ENCODE data around the gene LRIT2.

Gene LRIT2

GRCh38 chr10:84244651-84245270 lies 19.4 kb upstream of the LRIT2 start, which contains the start of gene RGR:
RGR (plus strand) TSS chr10:84245053; CDS start chr10:84245091, 38 bp downstream.
- intact Hi-C loops (cut with DNase I), result no loop called here
- peak; percentile 77 to 98 (median 88) for DNase-seq

GRCh38 chr10:84243759-84244158 lies 18.4 kb upstream of the LRIT2 start:
- intact Hi-C loops (cut with DNase I), result no loop called here

DNA sequence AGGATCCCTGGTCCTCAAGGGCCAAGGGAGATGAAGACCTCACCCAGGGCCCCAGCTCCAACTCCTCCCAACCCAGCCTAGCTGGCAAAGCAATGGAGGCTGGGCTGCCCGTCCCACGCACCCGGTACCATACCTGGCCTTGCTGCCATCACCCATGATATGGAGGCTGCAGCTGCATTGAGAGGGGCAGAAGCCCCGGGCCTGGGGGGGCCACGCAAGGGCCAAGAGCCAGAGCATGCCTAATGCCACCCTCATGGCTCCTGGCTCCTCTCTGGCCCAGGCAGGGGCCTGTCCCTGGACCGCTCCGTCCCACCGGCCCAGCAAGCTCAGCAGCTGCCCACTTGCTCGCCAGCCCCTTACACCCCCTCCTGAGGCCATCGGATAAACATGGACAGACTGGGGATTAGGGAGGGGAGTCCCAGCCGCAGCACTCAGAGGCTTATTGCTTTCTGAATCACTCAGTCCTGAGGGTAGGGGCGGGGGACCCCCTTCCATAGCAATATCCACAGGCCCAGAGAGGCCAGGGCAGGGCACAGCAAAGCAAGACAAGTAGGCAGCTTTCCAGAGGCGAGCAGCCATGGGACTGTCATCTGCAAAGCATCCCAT lies 15.9 kb upstream of the LRIT2 start, which contains the start of gene LRIT1:
Gene LRIT1 (minus strand): TSS at position 362 of the 606 bp plus-strand sequence. CDS start 107 bp downstream, at position 255.
- intact Hi-C loops (cut with DNase I), result no loop called here

More at GRCh38 chr10:84243759-84244158, 18.4 kb upstream of the LRIT2 start:
- DNase-seq, result no peak

DNA sequence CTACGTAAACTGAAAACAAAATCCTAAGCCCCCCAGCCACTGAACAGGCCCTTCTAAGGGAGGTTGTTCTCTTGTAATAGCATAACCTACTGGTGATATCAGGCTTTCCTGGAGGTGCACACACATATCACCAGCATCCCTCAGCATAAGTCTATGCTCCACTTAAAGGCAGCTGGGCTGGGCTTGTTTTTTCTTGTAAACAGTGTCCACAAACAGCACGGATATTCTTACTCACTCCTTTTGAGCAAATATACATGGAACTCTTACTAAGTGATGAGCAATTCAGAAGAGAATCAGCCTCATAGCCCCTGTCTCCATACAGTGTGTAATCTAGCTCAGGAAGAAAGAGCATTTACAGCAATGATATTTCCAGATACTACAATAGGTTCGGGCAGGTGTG lies 13.6 kb upstream of the LRIT2 start:
- DNase-seq, result no peak
- intact Hi-C loops (cut with DNase I), result no loop called here

More for the DNA sequence above, 15.9 kb upstream of the LRIT2 start, which contains the start of gene LRIT1:
- DNase-seq, result no peak

- intact Hi-C loops (cut with DNase I), result no loop called here
- DNase-seq, result no peak
Observed at GRCh38 chr10:84237199-84238051, 12.1 kb upstream of the LRIT2 start.

GRCh38 chr10:84236807-84237198 lies 11.5 kb upstream of the LRIT2 start:
- no peak for DNase-seq
- intact Hi-C loops (cut with DNase I), result no loop called here

DNA sequence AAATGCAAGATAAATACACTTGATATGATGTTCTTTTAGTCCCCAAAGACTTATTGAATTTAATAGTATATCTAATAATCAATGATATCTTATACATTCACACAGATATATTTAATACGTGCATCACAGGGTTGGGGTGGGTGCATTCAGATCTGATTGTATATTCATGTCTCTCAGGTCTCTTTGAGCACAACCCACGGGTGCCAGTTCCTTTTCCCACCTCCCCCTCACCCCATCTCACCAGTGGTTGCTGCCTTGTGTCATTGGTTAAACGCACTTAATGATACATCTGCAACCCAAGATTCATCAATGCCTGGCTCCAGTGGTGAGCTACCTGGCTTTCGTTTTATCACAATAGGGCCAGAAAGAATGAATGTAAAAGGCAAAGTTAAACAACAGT lies 9.8 kb upstream of the LRIT2 start:
- intact Hi-C loops (cut with DNase I), result no loop called here
- no peak for DNase-seq

DNA sequence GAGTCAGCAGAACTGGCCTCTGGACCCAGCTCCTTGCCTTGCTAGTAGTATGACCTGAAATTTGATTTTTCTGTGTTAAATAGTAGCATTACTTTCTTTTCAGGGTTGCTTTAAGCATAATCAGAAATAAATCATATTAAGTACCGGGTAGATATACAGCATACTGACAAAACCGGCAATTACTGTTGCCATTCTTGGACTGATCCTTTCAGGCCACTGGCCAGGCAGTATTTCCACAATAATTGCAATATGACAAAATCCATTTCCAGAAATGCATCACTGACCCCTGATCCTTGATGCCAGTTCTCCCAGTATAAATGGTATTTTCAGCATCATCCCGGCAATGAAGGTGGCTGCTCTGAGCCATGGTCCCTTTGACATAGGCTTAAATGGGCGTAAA lies 9.1 kb upstream of the LRIT2 start:
- intact Hi-C loops (cut with DNase I), result no loop called here
- DNase-seq, result no peak

DNA sequence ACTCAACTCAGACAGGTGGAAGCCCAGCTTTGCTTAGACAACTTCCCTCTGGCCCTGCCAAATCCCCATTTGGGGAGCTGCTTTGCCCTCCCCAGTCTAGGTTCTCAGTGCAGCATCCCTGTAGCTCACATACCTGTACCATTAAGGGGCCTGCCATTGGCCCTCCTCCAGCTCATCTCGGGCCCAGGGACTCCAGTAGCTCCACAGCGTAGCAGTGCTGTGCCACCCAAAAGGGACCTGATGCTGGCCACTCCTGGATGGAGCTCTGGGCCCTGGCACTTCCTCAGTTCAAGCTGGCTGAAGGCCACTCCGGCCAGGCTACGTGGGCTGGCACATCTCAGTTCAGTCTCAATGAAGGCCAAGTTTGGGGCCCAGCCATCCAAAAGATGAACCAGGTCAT lies 8.6 kb upstream of the LRIT2 start:
- intact Hi-C loops (cut with DNase I), result no loop called here
- no peak for DNase-seq

GRCh38 chr10:84232376-84232775 lies 7.0 kb upstream of the LRIT2 start:
- intact Hi-C loops (cut with DNase I), result no loop called here
- DNase-seq, result peak in 1 of 10 donors; percentile 62

DNA sequence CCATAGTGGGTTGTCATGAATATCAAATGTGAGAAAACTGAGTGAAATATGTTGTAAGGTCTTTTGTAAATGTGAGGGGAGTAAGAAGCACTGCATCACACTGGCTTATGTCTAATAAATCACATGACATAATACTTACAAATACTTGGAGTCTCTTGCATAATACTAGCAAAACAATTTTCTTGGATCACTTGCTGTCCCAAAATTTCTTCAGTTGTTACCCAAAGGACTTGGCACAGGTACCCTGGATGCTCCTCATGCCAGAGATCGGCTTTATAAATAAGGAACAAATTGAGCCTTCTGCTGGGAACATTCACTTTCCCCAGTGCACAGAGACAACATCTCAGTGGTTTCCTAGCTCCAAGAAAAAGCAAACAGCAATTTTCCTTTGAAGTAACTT lies 5.0 kb upstream of the LRIT2 start:
- intact Hi-C loops (cut with DNase I), result no loop called here

GRCh38 chr10:84227810-84228209 lies 2.5 kb upstream of the LRIT2 start:
- DNase-seq, result no peak
- intact Hi-C loops (cut with DNase I), result no loop called here

More for the DNA sequence above, 5.0 kb upstream of the LRIT2 start:
- no peak for DNase-seq

- DNase-seq, result no peak
Observed at GRCh38 chr10:84226616-84227015, 1.3 kb upstream of the LRIT2 start.

GRCh38 chr10:84224411-84225028 lies 824 bp downstream of the LRIT2 start:
- intact Hi-C loops (cut with DNase I), result no loop called here
- DNase-seq, result no peak

More at GRCh38 chr10:84226616-84227015, 1.3 kb upstream of the LRIT2 start:
- intact Hi-C loops (cut with DNase I), result no loop called here

DNA sequence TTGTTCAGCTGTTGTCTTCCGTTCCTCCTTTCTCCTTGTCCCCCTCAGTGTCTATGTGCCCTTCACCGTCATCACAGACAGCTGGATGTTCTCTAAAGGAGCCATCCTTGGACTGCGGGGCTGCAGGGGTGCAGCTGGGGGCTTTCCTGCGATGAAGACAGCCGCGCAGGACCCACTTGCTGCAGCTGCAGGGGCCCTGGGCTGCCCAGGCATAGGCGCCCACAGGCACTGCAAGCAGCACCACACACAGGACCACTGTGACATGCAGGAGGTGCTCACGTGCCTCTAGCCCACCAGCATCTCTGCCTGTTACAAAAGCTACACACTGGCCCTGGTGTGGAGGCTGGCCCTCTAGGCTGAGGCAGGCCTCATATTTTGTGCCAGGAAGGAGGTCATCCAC lies 3.4 kb downstream of the LRIT2 start:
- DNase-seq, result no peak
- intact Hi-C loops (cut with DNase I), result no loop called here

DNA sequence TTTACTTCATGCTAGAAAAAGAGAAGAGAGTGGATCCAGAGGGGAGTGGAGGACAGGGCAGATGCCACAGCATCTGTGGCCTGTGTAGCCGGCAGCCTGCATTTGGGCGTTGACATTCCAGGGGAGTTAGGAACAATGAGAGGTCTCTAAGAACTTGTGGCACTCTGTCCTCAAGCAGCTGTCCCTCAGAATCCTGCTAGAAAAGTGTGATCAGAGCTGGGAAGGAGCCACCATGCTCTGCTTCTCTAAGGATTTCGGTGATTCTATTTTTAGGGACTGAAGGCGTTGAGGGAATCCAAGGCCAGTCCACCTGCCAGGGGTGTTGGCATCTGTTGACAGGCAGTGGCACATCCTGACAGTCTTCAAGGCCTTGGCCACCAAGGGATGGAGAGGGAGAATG lies 7.6 kb downstream of the LRIT2 start:
- no peak for DNase-seq
- intact Hi-C loops (cut with DNase I), result no loop called here

GRCh38 chr10:84216834-84217233 lies 8.5 kb downstream of the LRIT2 start:
- intact Hi-C loops (cut with DNase I), result no loop called here

GRCh38 chr10:84214612-84215235 lies 10.6 kb downstream of the LRIT2 start:
- no peak for DNase-seq
- intact Hi-C loops (cut with DNase I), result no loop called here

More at GRCh38 chr10:84216834-84217233, 8.5 kb downstream of the LRIT2 start:
- no peak for DNase-seq

DNA sequence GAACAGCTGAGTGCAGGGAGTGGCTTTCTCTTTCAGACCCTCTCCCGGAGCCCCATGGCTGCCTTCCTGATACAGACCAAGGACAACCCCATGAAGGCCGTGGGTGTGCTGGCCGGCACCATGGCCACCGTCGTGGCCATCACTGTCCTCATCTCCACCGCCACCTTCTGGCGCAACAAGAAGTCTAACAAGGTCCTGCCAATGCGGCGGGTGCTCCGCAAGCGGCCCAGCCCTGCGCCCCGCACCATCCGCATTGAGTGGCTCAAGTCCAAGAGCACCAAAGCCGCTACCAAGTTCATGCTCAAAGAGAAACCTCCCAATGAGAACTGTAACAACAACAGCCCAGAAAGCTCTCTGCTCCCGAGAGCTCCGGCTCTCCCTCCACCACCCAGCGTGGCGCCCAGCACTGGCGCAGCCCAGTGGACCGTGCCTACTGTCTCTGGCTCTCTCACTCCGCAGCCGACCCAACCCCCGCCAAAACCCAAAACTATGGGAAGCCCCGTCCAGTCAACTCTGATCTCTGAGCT lies 11.2 kb downstream of the LRIT2 start:
- DNase-seq, result no peak
- intact Hi-C loops (cut with DNase I), result no loop called here

DNA sequence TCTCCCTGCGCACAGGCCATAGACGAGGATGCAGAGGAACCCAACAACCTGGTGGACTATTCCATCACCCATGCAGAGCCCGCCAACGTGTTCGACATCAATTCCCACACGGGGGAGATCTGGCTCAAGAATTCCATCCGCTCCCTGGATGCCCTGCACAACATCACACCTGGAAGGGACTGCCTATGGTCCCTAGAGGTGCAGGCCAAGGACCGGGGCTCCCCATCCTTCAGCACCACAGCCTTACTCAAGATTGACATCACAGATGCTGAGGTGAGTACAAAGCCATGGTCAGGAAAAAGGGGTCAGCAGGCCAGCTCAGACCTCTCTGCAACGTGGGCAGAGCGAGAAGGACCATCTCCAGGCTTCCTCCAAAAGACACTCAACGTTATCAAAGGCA lies 12.3 kb downstream of the LRIT2 start:
- intact Hi-C loops (cut with DNase I), result no loop called here
- DNase-seq, result no peak
